Suppressor macrophage treated with lipopolysaccharide for 4 hours (primary cell): Measurements from ENCODE around the gene UBE3A.

Source experiments
- DNase-seq: peaks from one replicate; pipeline ENCODE4 v3.0.0-alpha.2; 2020

Gene UBE3A

GRCh38 chr15:25327686-25328085 is 111.1 kb downstream of the UBE3A start:
- DNase-seq, result no peak

- no peak for DNase-seq
These were observed 113.6 kb downstream of the UBE3A start for GRCh38 chr15:25325187-25325586.

GRCh38 chr15:25323420-25323819 is 115.4 kb downstream of the UBE3A start:
- no peak for DNase-seq

GRCh38 chr15:25287823-25288222 is 151.0 kb downstream of the UBE3A start:
- DNase-seq, result no peak
